GM19468 (cell line): ENCODE data around the gene GALNT9.

Experiments used
- ATAC-seq: cut with Tn5 transposase; IDR thresholded peaks from one replicate; pipeline ENCODE4 v1.9.1; 2021; ENCODE audit warnings: mild to moderate bottlenecking, moderate library complexity, moderate number of reproducible peaks; ENCODE audit not compliant: unreplicated experiment; ENCODE audit errors: extremely low read depth

The GALNT9 gene

DNA sequence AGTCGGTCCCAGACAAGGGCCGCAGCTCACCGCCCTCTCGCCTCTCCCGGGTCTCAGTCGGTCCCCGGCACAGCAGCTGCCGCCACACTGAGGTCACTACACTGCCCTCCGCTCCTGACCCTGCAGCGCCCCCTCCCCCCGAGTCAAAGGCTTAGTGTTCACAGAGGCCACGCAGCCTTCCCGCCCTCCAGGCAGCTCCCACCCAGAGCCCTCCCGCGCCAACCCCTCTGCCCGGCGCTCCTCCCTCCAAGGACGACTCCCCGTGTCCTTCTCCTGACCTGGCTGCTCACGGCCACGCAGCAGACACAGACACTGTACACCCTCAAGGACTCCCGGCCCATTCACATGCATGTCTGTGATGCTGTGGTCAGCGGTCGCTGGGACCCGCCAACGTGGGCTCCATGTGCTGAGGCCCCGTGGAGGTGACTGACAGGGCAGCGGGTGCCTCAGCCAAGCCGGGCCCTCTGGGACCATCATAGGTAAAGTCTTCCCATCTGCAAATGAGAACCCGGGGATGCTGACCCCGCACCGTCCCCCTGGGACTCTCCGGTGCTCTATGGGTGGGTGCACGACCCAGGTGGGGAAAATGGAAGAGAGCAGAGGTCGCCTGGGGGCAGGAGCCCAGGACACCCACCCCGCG is 16.3 kb upstream of the GALNT9 start:
- ATAC-seq: no peak

DNA sequence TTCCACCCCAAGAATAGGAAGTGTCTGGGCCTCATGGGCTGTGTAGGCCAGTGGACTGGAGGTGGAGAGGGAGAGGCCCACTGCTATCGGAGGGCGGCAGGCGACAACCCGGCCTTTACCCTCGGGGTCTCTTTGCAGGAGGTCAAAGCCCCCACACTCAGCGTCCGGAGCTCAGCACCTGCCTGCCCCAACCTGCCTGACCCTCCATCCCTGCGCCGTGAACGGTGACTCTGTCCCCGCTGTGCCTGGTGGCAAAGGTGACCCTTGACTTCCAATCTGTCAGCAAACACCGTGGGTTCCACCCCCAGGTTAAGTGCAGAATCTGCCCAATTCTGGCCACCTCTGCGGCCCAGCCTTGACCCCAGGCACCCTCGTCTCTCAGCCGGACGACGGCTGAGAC is 15.7 kb upstream of the GALNT9 start:
- no peak for ATAC-seq

DNA sequence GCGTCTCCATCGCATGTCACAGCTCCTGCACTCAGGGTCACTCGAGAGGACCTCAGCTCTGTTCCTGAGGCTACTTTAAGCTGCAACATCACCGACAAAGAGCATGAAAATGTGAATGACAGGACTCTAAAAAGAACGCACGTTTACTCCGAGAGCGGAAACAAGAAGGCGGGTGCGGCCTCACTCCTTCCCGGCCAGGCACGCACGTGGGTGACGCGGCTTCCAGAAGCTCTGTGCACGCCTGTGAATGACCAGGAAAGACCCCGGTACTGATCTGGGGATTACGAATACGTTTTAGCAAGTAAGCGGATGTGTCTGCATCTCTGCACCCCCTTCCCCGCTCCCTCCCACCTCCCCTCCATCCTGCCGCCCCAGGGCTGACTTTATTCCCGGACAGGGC is 15.2 kb upstream of the GALNT9 start:
- no peak for ATAC-seq

DNA sequence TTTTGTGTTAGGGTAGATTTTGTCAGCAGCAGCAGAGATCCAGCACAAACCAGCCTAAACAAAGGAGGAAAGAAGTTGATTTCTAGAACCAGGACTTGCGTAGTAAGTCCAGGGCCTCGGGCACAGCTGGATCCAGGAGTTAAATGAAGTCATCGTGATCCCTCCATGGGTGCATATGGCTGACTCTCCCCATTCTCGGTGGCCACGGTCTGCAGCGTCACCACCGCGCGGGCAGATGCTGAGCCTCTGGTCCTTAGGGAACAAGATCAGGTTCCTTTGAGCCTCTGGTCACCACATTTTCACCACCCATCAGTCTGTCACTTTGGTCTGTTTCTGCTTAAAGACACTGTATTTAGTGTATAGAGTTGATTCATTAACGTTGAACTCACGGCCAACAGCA is 14.8 kb upstream of the GALNT9 start:
- ATAC-seq: no peak

DNA sequence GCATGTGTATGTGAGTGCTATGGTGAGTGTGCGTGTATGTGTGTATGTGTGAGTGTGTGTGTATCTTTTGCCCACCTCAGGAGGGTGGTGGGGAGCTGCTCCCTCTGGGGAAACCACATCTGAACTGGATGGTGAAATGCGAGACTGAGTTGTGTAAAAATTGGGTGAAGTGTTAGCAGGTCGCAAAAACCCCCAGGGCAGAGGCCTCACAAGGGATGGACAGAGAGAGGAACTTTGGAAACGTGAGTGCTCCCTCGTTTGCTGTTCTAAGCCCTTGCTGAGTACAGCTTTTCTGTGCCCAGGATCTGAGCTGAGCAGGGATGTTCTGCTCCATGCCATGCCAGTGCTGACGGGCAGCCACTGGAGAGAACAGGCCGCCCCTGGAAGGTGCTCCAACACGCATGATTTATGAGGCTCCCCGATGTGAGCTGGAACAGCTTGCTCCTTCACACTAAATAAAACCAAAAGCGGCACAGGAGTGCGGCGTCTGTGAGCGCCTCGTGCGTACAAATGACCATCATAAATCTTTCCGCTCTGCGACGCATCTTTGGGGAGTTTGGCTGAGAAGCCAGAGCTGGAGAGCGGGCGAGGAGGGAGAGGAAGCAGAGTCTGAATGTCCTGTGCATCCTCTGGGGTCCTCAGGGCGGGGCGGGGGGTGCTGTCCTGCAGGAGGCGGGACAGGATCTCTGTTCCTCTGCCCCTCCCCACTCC is 14.1 kb upstream of the GALNT9 start:
- ATAC-seq: no peak

DNA sequence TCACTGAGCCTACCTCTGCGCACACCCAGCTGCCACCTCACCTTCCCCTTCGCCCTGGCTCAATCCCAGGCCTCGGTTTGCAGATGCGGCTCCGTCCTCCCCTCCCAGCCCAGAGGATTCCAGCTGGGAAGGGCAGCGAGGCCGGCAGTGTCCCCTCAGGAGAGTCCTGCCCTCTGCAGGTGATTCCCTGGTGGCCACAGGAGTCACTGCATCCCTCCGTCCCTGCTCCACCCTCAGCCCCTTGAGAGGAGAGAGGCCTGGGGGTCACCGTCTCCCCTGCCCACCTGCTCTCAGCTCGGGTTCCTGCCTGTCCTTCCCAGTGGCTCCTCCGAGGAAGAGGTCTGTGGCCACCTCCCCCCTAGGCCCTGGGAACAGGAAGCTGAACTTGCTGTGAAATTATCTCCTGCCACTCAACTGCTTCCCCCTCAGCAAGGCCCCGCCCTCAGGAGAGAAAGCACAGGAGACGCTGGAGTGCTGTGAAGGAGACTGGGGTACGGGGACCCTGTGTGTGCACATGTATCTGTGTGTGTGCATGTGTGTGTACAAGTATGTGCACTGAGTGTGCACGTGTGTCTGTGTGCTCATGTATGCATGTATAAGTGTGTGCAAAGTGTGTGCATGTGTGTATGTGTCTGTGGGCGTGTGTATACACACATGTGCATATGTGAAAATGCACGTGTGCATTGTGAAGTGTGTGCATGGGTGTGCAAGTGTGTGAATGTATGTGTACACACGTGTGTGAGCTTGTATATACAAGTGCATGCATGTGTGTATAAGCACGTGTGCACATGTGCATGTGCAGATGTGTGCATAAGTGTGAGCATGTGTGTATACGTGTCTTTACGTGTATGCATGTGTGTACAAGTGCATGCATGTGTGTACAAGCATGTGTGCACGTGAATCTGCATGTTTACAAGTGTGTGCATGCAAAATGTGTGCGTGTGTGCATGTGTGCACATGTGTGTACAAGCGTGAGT is 13.2 kb upstream of the GALNT9 start:
- ATAC-seq: no peak

DNA sequence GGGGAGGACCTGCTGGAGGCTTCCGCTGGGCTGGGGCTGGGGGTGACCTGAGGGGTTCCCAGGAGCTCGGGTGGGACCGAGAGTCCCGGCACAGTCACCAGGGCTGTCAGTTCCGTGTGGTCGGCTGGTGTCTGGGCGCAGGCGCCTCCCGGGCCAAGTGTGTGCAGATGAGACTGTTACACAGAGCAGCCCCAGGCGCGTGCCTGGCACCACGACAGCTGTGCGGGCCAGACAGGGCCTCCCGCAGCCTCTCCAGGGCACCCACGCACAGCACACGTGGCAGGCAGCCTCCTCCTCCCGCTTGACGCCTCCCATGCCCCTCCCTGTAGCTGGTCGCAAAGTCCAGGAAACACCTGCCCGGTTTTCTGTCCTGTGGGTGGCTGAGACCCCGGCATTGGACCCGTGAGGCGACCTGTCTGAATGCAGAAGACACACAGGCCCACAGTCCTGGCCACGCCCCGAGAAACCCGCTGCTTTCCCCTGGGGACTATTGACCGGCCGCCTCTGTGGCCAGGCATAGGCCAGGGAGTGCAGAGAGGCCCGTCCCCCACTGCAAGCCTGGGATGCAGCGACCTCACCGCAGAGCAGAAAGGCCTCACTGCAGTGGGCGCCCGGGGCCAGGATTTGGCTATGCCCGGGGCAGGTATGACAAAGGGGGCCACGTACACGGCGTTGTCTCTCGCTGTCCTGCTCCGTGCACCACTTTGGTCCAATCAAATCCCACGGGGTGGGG is 12.1 kb upstream of the GALNT9 start:
- no peak for ATAC-seq

DNA sequence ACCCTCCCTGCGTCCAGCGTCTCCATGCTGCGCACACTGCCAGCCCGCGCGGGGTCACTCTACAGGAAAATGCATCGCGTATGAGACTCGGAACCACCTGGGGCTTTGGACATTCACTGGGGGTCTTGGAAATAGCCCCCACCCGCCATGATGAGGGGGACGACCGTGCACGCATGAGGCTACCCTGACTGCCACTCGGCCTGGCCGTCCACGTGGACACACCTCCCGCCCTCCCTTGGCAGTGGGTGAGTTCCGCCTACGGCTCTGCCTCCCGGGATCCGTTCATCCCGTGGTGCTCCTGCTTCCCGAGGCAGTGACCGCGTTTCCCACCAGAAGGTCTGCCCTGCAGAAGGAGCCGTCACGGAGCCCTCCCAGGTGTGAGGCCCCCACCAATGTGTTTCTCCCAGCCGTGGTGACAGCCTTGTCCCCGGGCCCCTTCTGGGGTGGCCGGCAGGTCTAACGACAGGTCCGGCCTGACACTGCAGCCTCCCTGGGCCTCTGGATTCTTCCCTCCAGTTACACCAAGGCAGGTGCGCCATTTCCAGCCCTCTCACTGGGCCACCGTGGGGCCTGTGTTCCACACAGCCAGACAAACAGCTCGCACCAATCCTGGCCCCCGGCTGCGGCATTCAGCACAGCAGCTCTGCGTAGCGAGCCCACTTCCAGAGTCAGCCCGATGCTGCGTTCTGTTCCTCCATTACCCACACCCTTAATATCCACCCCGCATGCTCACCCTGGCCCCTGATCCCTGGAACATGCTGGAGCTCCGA is 11.1 kb upstream of the GALNT9 start:
- ATAC-seq: no peak

DNA sequence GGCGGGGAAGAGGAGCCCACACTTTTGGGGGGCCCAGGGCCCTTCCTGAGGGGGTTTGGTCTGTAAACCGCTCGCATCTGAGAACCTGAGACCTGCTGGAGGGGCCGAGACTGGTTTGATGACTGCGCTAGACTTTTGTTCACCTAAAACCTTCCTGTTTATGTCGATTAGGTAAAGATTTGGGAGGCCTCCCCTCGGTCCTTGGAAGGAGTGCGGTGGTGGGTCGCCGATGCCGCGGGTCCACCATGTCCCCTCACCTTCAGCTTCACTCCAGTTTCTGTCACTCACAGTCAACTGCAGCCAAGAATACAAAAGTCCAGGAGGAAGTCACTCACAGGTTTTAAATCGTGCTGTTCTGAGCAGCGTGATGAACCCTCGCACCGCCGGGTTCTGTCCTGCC is 10.5 kb upstream of the GALNT9 start:
- ATAC-seq: no peak

DNA sequence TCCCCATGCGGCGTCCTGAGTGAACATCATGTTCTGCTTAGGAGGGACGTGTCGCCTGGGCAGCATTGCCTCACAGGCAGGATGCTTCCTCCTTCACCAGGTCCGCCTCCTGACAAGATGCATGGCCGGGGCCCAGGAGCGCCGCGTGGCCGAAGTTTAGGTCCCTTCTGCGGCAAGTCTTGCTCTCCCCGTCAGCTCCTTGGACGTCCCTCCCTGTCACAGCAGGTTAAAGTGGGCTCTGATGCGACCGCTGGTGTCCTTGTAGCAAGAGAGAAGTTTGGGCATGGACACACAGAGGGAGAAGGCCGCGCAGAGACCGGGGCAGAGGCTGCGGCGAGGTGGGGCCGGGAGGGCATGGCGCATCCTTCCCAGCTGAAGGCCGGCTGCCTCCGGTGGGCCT is 9.4 kb upstream of the GALNT9 start:
- no peak for ATAC-seq

DNA sequence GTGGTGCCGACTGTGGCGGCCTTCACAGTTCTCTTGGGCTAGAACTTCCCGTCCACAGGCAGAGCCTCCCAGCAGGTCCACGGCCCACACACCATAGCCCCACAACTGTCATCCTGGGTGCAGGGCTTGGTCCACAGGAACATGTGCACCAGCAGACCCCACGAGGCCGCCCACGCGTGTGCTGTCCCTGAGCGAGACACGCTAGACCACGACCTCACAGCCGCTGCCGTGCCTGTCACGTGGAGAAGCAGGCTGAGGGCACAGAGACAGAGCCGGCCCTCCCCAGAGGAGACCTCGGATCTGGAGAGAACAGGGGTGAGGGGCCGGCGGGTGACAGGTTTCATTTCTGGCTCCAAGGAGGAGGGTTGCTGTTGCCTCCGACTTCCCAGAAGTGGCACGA is 8.9 kb upstream of the GALNT9 start:
- no peak for ATAC-seq

DNA sequence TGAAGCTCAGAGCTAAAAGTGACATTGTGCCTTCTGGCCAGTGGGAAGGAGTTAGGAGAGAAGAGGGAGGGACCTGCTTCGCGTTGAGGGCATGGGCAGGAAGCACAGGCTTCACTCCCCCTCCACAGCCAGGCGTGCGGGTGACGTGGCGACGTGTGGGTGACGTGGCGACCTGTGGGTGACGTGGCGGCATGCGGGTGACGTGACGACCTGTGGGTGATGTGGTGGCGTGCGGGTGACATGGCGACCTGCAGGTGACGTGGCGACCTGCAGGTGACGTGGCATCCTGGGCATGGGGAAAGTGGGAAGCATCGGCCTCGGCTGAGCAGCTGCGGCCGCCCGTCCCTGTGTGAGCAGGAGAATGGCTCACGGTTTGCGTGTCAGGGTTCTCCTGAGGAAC is 8.2 kb upstream of the GALNT9 start:
- no peak for ATAC-seq

DNA sequence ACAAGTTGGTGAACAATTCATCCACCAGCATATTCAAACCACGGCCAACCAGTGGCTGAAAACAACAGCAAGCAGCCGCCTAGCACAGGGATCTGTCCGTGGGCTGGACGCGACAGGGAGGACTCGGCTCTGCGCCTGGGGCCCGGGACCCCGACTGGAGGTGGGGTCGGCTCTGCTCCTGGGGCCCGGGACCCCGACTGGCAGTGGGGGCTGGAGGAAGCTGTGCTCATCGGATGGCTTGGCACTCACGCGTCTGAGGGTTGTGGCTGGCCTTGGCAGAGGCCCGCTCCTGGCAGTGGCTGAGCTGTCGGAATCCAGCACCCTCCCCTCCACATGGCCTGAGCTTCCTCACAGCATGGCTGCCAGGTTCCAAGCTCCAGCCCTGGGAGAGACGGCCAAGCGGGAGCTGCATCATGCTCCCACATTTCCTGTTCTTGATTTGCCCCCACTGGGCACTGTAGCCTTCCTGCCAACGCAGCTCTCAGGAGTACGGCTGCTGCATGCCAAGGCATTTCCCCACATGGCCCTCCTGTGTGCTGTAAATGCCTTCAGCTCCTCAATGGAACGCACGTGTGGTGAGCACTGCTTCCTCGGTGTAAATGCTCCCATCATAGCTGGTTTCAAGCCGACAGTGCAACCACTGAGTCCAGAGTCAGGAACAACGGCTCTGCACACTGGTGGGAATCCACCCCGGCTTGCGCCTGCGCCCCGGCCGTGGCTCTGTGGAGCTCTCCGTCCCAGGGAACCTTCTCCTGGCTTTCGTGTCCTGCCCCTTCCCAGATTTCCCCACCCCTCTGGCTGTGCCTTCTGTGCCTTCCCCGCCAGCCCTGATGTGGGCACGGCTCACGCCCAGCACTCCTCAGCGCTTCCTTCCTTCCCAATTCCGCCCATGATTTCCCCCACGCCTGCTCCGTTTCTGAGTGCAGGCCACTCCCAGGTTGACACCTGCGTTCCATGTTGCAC is 7.3 kb upstream of the GALNT9 start:
- ATAC-seq: no peak

DNA sequence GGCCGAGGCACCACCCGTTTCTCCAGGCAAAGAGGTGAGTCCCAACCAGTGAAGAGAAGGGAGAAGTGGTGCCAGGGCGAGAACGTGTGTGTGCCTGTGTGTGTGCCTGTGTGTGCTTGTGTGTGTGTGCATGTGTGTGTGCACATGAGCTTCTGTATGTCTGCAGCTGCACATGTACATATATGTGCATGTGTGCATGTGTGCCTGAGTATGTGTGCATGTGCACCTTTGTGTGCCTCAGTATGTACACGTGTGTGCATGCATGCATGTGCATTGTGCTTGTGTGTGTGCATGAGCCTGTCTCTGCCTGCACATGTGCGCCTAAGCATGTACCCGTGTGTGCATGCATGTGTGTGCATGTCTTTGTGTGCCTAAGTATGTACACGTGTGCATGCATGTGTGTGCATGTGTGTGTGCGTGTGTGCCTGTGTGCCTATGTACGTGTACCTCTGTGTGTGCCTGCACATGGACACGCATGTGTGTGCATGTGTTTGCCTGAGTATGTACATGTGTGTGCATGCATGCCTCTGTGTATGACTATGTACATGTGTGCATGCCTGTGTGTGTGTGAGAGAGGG is 5.9 kb upstream of the GALNT9 start:
- ATAC-seq: no peak

DNA sequence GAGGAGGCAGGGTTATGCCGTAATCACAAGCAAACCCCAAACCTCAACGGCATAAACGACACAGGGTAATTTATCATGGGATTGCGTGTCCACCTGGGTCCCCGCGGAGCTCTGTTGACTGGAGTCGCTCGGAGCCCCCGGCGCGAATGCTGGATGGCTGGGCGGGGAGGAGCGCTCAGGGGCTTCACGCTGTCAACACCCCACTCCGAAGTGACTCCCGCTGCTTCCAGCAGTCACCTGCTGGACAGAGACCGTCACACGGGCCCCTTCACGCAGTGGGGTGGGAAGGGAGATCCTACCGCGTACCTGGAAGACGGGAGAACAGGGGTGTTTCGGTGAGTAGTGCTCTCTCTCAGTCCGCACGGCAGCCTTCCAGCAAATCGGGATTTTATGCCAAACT is 4.4 kb upstream of the GALNT9 start:
- ATAC-seq: no peak

DNA sequence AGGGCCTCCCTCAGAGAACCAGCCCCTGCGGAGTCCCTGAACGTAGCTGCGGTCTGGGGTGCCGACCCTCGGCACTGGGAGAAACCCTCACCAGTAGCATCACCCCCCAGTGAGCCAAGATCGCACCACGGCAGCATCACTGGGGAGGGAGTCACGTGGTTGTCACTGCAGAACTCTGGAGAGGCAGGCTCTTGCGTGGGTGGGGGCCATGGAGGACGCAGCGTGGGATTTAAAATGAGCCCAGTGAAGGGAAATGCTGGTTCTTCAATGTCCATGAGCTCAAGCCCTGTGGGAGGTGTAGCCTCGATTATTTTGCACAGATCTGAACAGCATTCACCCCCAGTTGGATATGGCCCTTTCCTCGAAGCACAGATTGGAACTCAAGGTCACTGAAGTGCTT is 3.9 kb upstream of the GALNT9 start:
- no peak for ATAC-seq

DNA sequence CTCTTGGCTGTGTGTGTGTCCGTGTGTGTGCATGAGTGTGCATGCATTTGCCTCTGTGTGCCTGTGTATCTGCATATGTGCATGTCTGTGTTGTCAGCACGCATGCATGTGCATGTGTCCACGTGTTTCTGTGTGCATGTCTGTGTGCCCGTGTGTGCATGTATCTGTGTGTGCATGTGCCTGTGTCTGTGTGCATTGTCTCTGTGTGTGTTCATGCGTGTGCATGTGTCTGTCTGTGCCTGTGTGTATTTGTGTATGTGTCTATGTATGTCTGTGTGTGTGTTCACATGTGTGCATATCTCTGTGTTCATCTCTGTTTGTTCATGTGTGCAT is 1.1 kb upstream of the GALNT9 start:
- no peak for ATAC-seq
